ENCODE measurements around the gene RAB5IF. TPM values are rescaled to one million over a fixed set of nuclear protein-coding genes. Genes with fewer than 3 reads are reported as not detected.

RAB5IF gene
- total and polyA plus RNA-seq, 2 of the 13 experiments (the other 11 are each of a cell fraction or from before 2014, with no cell fraction given), result 261 to 305 TPM

DNA sequence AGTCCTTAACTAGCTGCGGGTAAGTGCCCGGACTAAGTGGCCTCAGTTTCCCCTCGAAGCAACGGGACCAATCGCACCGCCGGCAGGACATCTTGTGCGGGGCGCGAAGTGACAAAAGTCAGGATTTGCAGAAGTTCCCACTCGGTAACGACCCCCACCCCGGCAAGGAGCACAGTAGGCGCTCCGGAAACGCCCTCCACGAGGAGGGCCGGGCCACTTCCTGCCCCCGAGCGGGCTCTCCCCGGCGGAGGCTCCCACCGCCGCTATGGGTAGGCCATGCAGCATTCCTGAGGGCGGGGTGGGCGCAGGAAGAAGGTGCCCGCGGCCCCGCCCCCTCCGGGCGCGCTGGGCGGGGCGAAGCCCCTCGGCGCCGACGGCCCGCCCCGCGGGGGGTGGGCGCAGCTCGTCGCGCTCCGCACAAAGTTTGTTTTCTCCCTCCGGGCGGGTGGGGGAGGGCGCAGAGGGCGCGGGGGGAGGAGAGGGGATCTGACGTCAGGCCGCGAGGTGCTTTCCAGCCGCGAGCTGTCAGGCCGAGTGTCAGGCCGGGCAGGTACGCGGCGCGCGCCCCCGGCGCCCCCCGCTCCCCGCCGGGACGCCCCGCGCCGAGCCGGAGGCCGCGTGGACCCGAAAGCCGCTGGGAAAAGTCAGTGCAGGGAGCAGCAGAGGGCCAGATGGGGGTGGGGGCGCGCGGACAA is 32.3 kb upstream of the RAB5IF start, which contains the start of gene TGIF2 (continued):
- TF ChIP-seq, protein P1, sequence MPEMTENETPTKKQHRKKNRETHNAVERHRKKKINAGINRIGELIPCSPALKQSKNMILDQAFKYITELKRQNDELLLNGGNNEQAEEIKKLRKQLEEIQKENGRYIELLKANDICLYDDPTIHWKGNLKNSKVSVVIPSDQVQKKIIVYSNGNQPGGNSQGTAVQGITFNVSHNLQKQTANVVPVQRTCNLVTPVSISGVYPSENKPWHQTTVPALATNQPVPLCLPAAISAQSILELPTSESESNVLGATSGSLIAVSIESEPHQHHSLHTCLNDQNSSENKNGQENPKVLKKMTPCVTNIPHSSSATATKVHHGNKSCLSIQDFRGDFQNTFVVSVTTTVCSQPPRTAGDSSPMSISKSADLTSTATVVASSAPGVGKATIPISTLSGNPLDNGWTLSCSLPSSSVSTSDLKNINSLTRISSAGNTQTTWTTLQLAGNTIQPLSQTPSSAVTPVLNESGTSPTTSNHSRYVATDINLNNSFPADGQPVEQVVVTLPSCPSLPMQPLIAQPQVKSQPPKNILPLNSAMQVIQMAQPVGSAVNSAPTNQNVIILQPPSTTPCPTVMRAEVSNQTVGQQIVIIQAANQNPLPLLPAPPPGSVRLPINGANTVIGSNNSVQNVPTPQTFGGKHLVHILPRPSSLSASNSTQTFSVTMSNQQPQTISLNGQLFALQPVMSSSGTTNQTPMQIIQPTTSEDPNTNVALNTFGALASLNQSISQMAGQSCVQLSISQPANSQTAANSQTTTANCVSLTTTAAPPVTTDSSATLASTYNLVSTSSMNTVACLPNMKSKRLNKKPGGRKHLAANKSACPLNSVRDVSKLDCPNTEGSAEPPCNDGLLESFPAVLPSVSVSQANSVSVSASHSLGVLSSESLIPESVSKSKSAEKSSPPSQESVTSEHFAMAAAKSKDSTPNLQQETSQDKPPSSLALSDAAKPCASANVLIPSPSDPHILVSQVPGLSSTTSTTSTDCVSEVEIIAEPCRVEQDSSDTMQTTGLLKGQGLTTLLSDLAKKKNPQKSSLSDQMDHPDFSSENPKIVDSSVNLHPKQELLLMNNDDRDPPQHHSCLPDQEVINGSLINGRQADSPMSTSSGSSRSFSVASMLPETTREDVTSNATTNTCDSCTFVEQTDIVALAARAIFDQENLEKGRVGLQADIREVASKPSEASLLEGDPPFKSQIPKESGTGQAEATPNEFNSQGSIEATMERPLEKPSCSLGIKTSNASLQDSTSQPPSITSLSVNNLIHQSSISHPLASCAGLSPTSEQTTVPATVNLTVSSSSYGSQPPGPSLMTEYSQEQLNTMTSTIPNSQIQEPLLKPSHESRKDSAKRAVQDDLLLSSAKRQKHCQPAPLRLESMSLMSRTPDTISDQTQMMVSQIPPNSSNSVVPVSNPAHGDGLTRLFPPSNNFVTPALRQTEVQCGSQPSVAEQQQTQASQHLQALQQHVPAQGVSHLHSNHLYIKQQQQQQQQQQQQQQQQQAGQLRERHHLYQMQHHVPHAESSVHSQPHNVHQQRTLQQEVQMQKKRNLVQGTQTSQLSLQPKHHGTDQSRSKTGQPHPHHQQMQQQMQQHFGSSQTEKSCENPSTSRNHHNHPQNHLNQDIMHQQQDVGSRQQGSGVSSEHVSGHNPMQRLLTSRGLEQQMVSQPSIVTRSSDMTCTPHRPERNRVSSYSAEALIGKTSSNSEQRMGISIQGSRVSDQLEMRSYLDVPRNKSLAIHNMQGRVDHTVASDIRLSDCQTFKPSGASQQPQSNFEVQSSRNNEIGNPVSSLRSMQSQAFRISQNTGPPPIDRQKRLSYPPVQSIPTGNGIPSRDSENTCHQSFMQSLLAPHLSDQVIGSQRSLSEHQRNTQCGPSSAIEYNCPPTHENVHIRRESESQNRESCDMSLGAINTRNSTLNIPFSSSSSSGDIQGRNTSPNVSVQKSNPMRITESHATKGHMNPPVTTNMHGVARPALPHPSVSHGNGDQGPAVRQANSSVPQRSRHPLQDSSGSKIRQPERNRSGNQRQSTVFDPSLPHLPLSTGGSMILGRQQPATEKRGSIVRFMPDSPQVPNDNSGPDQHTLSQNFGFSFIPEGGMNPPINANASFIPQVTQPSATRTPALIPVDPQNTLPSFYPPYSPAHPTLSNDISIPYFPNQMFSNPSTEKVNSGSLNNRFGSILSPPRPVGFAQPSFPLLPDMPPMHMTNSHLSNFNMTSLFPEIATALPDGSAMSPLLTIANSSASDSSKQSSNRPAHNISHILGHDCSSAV (CRISPR knock-in tag; IDR thresholded peaks at IDR 0.05; ENCODE audit: borderline replicate concordance), result no peak
- TF ChIP-seq DNMT1 (CRISPR knock-in tag; IDR thresholded peaks at IDR 0.05), result peak; percentile 58; the same call in 1 of the 2 replicates
- no peak for TF ChIP-seq REXO4 (CRISPR knock-in tag; IDR thresholded peaks at IDR 0.05; ENCODE audit: borderline replicate concordance)
- TF ChIP-seq ZNF484 (CRISPR knock-in tag; IDR thresholded peaks at IDR 0.05; ENCODE audit: borderline replicate concordance, low read depth), result no peak
- TF ChIP-seq GABPB1 (CRISPR knock-in tag; IDR thresholded peaks at IDR 0.05), result peak; percentile 93
- TF ChIP-seq FOXJ3 (CRISPR knock-in tag; IDR thresholded peaks at IDR 0.05; ENCODE audit: borderline replicate concordance), result no peak
- TF ChIP-seq POLR2A (IDR thresholded peaks at IDR 0.05; ENCODE audit: insufficient read depth in 1 of 2, low read depth in 2 of 2, low read length in 2 of 2), result peak; percentile 83 to 84
- peak; percentile 80; the same call in 1 of the 2 replicates for TF ChIP-seq ZNF83 (CRISPR knock-in tag; IDR thresholded peaks at IDR 0.05; ENCODE audit: borderline replicate concordance)
- TF ChIP-seq ZNF230 (CRISPR knock-in tag; IDR thresholded peaks at IDR 0.05), result peak; percentile 79; the same call in 1 of the 2 replicates
- TF ChIP-seq, protein P2, sequence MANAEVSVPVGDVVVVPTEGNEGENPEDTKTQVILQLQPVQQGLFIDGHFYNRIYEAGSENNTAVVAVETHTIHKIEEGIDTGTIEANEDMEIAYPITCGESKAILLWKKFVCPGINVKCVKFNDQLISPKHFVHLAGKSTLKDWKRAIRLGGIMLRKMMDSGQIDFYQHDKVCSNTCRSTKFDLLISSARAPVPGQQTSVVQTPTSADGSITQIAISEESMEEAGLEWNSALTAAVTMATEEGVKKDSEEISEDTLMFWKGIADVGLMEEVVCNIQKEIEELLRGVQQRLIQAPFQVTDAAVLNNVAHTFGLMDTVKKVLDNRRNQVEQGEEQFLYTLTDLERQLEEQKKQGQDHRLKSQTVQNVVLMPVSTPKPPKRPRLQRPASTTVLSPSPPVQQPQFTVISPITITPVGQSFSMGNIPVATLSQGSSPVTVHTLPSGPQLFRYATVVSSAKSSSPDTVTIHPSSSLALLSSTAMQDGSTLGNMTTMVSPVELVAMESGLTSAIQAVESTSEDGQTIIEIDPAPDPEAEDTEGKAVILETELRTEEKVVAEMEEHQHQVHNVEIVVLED (CRISPR knock-in tag; IDR thresholded peaks at IDR 0.05; ENCODE audit: borderline replicate concordance), result peak; percentile 82
- TF ChIP-seq, protein P3, sequence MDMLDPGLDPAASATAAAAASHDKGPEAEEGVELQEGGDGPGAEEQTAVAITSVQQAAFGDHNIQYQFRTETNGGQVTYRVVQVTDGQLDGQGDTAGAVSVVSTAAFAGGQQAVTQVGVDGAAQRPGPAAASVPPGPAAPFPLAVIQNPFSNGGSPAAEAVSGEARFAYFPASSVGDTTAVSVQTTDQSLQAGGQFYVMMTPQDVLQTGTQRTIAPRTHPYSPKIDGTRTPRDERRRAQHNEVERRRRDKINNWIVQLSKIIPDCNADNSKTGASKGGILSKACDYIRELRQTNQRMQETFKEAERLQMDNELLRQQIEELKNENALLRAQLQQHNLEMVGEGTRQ (IDR thresholded peaks at IDR 0.05; ENCODE audit: low read depth, low read length), result no peak
- TF ChIP-seq, protein P3 (CRISPR knock-in tag; IDR thresholded peaks at IDR 0.05; ENCODE audit: borderline replicate concordance), result peak; percentile 5; the same call in 1 of the 2 replicates
- TF ChIP-seq, protein P4, sequence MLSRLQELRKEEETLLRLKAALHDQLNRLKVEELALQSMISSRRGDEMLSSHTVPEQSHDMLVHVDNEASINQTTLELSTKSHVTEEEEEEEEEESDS (CRISPR knock-in tag; IDR thresholded peaks at IDR 0.05; ENCODE audit: borderline replicate concordance), result no peak
- TF ChIP-seq SATB2 (CRISPR knock-in tag; IDR thresholded peaks at IDR 0.05), result no peak
- peak; percentile 83 for TF ChIP-seq RBM39 (IDR thresholded peaks at IDR 0.05; ENCODE audit: low read depth, low read length, poor library complexity, severe bottlenecking)
- peak; percentile 85; the same call in 1 of the 2 replicates for TF ChIP-seq ETV6 (CRISPR knock-in tag; conservative IDR thresholded peaks at IDR 0.05)
- TF ChIP-seq TOE1 (CRISPR knock-in tag; IDR thresholded peaks at IDR 0.05), result no peak

All from HepG2 (cell line).